GM21515 (cell line): Measurements from ENCODE around the gene ZNF384.

Experiments
- ATAC-seq: cut with Tn5 transposase; IDR thresholded peaks from one replicate; pipeline ENCODE4 v1.9.1; 2021; ENCODE audit not compliant: unreplicated experiment

ZNF384 gene

DNA sequence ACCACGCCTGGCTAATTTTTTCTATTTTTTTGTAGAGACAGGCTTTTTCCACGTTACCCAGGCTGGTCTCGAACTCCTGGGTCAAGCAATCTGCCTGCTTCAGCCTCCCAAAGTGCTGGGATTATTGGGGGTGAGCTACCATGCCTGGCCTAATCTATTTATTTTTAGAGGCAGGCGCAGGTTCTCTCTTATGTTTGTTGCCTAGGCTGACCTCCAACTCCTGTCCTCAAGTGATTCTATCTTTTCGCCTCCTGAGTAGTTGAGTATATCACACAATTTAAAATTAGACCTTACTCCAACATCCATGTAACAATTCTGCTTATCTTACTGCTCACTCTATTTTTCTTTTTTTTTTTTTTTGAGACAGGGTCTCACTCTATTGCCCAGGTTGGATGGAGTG is 35.2 kb downstream of the ZNF384 start:
- no peak for ATAC-seq

DNA sequence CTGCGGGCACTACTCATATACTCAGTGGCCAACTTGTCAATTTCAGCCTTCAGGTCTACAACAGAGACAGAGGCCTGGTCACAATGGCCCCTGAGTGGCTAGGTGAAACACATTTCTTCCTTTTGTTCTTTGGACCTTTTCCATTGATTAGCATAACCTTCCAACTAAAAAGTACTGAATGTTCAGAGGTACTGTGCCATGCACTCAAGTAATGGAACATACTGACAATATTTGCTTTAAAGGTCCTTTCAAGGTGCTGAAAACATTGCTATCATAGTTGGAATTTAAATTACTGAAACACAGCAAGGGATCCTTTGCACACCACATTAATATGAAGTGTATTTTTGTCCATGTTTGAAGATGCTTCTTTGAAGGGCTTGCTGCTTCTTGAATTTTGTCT is 35.8 kb downstream of the ZNF384 start:
- no peak for ATAC-seq

DNA sequence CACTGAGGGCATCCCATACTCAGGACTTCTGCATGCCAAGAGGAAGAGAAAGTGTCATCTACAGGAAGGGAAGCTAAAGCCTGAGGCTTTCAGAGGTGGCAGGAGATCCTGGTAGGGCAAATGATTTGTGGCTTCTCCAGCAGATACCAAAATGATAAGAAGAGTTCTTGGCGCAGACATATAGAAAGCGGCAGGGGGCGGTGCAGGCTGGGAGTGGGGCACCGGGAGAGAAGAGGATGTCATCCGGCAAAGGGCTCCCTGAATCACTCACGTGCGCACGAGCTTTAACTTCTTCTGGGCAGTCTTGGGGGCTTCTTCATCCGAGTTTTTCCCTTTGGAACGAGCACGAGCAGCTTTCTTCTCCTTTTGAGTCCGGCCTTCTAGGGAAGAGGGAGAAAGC is 36.8 kb downstream of the ZNF384 start:
- no peak for ATAC-seq

DNA sequence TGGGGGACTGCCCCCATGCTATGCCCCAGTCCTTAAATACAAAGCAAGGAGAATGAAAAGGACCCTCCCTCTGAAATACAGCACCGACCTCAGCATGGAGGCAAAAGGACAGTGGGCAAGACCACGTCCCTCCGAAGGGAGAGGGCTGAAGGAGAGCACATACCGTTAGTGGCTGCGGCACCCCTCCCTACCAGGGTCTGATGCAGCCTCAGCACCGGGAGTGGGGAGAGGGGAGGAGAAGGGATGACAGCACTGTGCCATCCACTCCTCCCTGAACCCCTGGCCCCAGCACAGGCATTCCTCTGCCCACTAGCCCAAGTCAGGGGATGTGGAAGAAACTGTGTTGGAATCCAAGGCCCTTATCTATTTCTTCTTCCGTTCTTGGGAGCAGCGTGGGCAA is 38.3 kb downstream of the ZNF384 start:
- ATAC-seq, result no peak

DNA sequence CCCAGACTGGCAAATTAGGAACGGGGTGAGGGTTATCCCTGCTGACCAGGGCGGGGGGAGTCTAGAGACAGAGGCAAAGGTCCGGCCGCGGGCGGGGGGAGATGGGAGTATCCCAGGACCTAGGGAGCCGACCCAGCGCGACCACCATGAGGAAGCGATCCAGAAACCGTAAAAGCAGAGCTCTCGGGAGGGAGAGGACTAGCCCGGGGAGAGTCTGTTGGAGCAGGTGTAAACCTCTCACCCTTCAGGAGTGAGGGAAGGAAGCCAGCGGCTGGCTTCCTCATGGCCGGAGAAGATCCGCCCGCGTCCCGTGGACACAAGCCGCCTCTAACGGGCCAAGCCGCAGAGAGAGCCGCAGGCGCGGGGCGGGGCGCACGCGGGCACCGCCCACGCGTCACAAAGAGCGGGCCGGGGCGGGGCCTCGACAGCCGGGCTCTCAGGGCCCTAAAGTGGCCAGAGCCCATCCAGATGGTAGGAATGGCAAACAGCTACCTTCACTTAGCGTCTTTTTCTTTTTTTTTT is 42.0 kb downstream of the ZNF384 start, which contains the start of gene ACRBP:
ACRBP (minus strand) TSS at position 350 of the 522 bp plus-strand sequence; CDS start at position 284, 66 bp downstream.
- no peak for ATAC-seq

DNA sequence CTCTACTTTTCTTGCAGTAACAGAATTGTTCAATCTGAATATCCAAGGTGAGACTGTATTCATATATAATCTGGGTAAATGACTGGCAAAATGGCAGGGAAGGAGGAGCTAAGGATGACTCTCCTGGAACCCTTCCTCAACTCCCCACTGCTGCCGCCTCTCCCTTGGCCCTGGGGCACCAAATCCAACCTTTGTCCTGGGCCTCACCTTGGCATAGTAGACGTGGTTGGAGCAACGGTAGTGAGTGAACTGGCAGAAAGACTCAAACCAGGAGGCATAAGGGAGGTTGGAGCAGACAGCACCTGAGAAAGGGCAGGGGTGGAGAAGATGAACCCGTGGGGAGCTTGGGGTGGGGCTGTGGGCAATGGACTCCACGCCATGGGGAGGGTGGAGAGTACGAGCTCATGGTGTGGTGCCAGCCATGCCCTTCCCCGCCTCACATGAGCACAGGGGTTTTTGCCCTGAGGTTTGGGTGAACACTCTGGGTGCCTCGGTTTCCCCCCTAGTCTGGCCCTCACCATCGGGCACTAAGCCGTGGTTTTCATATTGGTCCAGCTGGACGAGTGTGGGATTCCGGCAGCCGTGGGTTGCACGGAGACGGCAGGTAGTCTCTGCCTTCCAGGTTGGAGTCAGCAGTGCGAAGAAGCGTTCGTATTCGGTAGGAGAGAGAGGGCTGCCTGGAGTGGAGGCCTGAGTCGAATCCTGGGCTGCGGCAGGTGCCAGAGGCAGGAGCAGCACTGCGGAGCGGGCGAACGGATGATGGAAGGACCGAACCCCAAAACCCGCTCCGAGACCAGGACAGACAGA is 42.7 kb downstream of the ZNF384 start:
- no peak for ATAC-seq

DNA sequence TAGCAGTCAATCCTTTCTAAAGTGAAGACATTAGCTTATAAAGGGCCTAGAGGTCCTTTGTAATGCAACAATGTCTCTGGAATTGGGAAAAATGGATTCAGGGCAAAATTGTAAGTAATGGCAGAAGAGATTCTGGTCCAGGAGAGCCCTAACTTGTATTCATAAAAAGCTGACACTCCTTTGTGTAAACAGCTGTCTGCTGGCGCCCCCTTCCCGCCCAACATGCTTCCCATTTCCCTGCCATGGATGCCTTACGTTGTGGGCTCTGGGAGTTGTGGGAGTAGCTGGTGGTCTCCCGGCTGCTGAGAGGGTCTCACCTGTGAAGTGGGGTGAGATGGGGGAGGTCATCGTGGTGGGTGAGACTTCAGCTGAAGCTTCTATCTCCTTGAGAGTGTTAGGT is 44.3 kb downstream of the ZNF384 start:
- ATAC-seq, result no peak

DNA sequence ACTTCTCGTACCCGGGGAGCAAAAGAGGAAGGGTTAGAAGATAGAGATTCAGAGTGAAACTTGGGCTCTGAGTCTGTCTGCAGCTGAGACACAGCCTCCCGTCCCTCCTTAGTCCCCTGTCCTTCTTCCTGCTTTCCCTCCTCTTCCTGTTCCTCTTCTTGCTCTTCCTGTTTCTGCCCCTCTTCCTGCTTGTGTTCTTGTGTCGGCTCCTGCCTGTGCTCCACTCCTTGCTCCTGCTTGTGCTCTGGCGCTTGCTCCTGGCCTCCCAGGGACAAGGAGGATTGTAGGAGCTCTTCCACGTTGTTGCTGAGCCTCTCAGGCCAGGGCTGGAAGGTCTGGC is 44.9 kb downstream of the ZNF384 start:
- ATAC-seq, result no peak

DNA sequence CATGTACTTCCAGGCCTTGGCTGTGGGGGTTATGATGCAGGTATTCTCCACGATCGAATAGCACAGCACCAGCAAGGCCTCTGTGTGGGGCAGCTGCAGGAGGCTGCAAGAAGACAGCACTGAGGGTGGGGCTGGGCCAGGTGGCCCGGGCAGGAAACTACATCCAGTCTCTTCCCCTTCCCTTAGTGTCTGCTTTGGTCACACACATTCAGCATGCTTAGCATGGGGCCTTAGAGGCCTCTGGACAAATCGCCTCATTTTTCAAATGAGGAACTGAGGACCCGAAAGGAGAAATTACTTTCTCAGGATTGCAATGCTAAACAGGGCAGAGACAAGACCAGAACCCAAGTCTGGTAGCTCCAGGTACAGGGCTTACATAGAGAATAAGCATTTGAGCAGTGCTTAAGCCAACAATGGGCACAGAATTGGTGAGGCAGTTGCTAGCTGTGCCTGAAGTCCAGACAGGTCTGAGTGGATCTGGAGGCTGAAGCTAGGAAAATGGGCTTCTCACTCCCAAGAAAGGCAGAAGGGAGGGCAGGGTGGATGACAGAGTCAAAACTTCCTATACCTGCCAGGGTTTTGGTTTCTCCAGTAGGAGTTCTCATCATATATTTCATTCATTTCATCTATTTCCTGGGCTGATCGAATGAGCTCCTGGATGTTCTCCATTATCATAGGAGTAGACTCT is 45.5 kb downstream of the ZNF384 start:
- ATAC-seq, result no peak

DNA sequence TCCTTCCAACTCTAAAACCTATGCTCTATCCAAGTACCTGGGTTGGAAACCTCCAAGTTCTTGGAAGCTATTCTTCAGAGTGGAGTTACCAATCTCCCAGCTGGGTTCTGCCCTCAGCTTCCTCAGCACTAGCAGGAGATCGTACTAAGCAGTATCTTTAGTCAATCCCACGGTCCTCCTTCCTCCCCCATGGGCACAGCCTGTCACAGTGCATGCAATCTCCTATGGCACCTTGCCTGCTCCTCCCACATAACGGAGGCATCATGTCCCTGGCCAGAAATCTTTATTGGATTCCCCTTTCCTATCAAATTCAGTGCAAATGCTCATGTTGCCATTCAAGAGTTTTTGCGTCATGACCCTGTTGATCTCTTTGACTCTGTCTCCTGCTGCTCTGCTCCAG is 48.0 kb downstream of the ZNF384 start:
- no peak for ATAC-seq

DNA sequence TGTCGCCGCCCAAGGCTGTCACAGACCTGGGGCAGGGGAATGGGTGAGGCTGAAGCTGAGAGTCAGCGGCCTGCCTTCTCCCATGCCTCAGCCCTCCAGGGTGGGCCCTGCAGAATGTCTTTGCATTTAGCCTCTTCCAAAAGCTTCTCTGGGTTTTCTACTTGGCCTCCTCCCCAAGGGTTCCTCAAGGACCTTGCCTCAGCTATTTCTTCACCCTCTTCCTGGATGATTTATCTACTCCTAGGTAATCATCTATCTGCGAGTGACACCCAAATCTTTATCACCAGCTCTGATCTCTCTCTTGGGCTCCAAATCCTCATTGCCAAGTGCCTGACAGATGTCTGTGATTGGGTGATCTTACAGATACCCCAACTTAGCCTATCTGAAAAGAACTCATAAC is 48.7 kb downstream of the ZNF384 start:
- ATAC-seq, result no peak

DNA sequence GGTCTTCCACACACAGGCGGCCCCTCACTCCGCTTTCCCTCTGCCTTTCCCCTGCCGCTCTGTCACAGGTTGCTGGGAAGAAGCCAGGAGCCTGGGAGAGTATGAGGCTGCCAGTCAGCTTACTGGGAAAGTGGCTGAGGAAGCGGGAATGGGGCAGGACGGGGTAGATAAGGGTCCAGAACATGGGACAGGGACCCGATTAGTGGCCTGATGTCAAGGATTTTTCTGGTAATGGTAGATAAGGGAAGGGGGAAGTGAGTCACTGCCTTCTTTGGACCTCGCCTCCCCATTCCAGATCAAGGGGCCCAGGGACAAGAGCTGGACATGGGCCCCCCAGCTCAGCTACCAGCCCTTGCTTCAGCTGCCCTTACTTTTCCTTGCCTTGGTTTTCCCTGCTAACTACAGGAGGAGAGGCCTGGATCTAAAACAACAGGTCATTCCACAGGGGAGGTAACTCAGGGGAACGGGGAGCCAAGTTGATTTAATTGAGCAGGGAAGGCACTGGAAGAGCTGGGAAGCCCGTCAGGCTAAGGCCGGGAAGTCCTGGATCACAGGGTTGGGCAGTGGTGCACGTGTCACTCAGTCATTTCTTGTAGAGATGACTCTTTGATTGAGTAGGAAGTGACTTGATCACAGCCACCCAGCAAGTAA is 49.9 kb downstream of the ZNF384 start:
- ATAC-seq, result no peak

DNA sequence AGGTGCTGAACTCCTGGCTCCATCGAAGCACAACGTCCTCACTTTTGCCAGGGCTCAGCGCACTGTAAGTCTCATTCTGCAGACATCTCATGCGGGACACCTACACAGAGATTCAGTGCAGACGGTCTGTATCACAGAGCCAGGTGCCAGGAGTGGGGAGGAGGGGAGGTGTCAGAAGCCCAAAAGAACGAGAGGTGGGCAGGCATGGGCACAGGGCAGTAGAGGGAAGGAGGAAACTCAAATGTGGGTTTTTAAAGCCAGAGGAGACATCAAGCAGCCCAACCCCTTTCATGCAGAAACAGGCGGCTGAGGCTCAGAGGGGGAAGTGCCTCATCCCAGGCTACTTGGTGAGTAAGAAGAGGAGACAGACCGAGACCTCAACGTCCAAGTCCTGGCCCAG is 50.9 kb downstream of the ZNF384 start:
- no peak for ATAC-seq

DNA sequence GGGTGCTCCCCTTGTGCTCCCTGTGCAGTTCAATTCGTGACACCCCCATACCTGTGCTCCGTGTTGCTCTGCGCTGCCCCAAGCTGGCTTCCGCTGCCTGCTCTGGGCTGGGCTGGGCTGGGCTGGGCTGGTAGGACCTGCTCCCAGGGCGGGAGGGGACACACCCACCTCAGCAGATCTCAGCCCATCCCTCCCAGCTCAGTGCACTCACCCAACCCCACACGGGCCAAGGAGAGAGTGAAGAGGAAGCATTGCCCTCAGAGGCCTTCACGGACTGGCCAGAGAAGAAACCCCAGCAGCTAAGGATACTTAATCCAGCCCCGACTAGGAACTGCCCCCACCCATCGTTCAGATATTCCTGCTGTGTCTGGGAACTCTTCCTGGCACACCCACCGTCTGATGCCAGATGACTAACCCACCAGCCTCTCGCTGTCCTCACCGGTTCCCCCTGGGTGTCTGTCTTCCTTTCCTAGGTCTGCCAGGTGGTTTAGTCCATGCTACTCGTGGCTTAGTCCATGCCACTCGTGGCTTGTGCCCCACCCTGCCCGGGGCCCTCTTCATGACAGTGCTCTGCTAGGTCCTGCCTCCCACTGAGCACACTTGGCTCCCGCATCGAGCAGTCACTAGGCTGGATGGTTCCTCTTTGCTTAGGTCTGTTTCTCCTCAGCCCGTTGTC is 53.2 kb downstream of the ZNF384 start, which contains the start of gene LPAR5:
LPAR5 (minus strand) TSS at position 104 of the 676 bp plus-strand sequence. CDS start 14,711 bp downstream, outside the sequence.
- ATAC-seq, result no peak

DNA sequence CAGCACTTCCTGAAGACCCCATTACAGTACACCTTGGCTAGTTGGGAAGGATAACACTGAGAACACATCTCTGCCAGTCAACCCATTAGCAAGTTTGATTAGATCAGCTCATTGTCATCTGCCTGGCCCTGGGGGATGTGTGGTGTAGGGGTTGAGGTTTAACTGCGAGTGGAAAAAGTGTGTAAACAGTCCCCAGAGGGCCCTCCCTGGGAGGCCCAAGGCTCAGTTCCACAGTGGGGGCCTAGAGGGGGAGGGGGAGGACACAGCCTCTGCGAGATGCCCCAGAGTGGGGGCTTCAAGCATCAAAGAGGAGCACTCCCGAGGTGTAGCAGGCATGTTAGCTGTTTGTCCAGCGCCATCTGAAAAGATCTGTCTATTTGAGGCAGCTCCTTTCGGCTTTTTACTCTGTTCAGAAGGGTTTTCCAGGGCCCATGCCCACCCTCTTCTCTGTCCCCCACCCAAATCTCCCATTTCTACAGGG is 53.8 kb downstream of the ZNF384 start:
- ATAC-seq, result no peak

DNA sequence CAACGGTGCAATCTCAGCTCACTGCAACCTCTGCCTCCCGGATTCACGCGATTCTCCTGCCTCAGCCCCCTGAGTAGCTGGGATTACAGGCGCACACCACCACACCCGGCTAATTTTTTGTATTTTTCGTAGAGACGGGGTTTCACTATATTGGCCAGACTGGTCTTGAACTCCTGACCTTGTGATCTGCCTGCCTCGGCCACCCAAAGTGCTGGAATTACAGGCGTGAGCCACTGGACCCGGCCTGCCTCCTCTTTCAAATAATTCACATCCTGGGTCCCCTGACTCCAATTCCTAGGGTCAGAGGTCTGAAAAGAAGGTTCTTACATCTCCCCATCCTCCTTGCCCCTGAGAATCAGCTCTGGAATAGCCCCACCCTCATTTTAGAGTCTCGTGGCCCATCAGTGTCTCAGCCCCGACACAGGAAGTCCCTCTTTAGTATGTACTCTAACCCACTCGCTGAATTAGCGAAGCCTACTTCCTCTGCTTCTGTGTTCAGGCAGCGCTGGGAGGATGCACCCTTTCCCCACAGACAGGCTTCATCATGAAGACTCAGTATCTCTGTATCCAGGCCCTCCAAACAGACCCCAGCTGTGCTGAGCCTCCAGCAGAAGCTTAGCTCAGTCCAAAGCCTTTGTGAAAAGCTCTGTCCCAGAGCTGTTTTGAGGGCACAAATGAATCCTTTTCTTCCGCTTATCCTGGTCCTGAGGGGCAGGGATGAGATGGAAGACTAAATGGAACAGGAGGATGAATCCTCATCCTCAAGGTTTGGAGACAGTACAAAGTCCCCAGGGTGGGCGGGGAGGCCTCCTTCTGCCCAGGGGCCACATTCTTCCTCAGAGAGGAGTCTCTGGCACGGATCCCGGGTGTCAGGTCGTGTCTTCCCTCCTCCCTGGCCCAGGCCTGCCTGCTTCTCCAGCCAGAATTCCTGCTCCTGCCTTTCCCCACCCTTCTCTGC is 56.9 kb downstream of the ZNF384 start:
- ATAC-seq, result peak; percentile 60

DNA sequence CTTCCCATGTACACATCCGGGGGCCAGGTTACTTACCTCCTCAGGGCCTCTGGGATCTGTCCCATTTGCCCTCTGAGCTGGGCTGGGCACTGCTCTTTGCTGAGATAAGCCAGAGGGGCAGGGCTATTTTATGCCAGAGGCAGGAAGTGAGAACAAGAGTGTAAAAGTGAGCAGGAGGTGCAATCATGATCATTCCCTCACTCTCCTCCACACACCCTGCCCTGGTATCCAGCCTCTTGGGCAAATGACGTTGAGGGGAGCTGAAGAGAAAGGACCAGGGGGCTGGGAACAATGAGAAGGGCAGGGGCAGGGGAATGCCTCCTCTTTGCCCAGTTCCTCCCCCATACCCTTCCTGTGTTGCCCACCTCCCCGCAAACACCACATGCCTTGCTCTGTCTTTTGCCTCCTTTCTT is 57.6 kb downstream of the ZNF384 start:
- no peak for ATAC-seq

DNA sequence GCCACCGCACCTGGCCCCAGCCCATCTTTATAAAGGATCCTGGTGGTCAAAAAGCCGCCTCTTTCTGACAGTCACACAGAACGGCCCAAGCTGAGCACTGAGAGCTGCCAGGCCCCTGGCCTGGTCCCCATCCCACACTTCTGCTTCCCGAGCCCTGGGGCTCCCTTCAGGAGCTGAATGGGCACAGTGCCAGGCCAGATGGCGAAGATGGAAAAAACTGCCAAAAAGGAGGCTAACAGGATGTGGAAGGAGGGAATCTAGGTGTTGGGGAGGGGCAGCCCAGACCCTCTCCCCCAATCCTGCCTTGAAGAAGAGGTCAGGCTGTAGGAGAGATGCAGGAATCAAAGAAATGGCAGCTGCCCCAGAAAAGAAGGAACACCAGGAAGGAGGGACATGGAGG is 58.4 kb downstream of the ZNF384 start:
- ATAC-seq, result no peak

DNA sequence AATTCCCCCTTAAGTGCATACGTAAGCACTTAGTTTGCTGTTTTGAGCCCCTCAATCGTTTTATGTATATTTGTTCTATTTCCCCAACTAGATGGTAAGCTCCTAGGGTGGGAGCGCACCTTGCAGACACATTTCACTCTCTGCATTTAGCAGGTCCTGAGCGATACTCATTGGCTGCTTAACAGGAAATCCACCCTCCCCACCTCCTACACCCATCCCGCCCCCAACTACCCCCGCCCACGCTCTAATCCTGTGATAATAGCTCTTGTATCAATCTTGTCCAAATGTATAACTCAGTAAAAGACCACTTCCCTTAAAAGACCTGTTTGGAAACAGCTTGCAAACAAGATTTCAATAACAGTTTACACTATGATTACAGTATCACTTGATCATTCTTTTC is 61.6 kb downstream of the ZNF384 start:
- no peak for ATAC-seq
